Pancreas (tissue), 10 donors: ENCODE data around the gene TMEM107. TPM values are rescaled to one million over a fixed set of nuclear protein-coding genes. Genes with fewer than 3 reads are reported as not detected.
A peak's percentile ranks its signal among the peaks of the same experiment; 100 is the strongest.

Source experiments
- ATAC-seq, 4 donors: fragments of 200-7000 bp; cut with Tn5 transposase; one replicate each; pipeline versions ENCODE4 v1.8.0 to v1.9.1; 2020; ENCODE audit warnings: mild to moderate bottlenecking in 4 of 4, moderate library complexity in 4 of 4
- DNase-seq, 6 donors: peaks; one replicate each; pipeline ENCODE4 v3.0.0-alpha.2; 2020
- FAIRE-seq: peaks from 2 replicates; lab custom pipeline; 2012; peaks lifted over from hg19 to GRCh38; lab: Jason Lieb, UNC
- H3K27ac ChIP-seq, 4 donors: fragments of 200-600 bp; sonication (generic); 1 replicate in 3 of 4; 2 replicates in 1 of 4; pipeline versions ENCODE4 v1.5.0 to v1.8.0; 2020
- H3K27me3 ChIP-seq, 4 donors: fragments of 200-600 bp; one replicate each; pipeline ENCODE4 v1.8.0; 2021
- H3K36me3 ChIP-seq, 3 donors: fragments of 200-600 bp; sonication (generic) in 1 of 3; one replicate each; pipeline versions ENCODE4 v1.5.0 to v1.8.0; 2020 to 2021
- H3K4me1 ChIP-seq, 3 donors: fragments of 200-600 bp; one replicate each; pipeline ENCODE4 v1.8.0; 2021
- H3K4me3 ChIP-seq, 4 donors: fragments of 200-600 bp; sonication (generic) in 2 of 4; one replicate each; pipeline versions ENCODE4 v1.5.0 to v1.8.0; 2020 to 2021
- H3K9me3 ChIP-seq, 4 donors: fragments of 200-600 bp; one replicate each; pipeline ENCODE4 v1.8.0; 2021
- CTCF ChIP-seq, 4 donors: fragments of 200-600 bp; sonication (generic) in 3 of 4; IDR thresholded peaks; one replicate each; pipeline versions ENCODE4 v1.5.0 to v1.8.0; 2021; ENCODE audit warnings: antibody characterized with exemption in 4 of 4
- WGBS, 2 donors: extraction: QIAGEN DNeasy Blood & Tissue Kit; methylation state at CpG; one replicate each; pipeline ENCODE4 v1.1.7; 2013; 5-methylcytosine and 5-hydroxymethylcytosine counted together
- intact Hi-C, 3 donors: fragments of 100-400 bp; cut with DNase I; formaldehyde crosslinking; loops; one replicate each; pipeline versions ENCODE4 v1.11.1 to v1.14.2; 2022
- polyA plus RNA-seq, 2 donors: library from polyadenylated mRNA; stranded (reverse); fragments of 200-250 nt; gene quantifications; one replicate each; pipeline ENCODE4 v1.2.3, GENCODE V29; 2013
- total RNA-seq, 6 donors: library from RNA; stranded (reverse); fragmentation: NEBNext Ultra II Directional in 4 of 6; extraction: Animal tissue kit (Norgen Biotek cat#: 25700) in 4 of 6; gene quantifications; one replicate each; pipeline versions ENCODE4 v1.2.1 to v1.2.4, GENCODE V29; 2021 to 2023
- donor health status: healthy with polysubstance abuse.
- donor health status: DM: no; HTN: no; CAD: no; lungs with moderate emphysema.
- donor health status: DM: no; HTN: no; CAD: no.
- donor health status: control.
- donor health status: control.
- donor health status: Bipolar disorder and iron deficiency.
- donor health status: DM: yes; HTN: yes; CAD: no.
- donor health status: DM: no; HTN: no; CAD: no.
- donor health status: DM: no; HTN: no; CAD: no.
- donor health status: DM: yes; HTN: yes; CAD: no.

TMEM107 gene
- total and polyA plus RNA-seq, 8 donors, result 5.2 to 11.1 (median 6.3) TPM

DNA sequence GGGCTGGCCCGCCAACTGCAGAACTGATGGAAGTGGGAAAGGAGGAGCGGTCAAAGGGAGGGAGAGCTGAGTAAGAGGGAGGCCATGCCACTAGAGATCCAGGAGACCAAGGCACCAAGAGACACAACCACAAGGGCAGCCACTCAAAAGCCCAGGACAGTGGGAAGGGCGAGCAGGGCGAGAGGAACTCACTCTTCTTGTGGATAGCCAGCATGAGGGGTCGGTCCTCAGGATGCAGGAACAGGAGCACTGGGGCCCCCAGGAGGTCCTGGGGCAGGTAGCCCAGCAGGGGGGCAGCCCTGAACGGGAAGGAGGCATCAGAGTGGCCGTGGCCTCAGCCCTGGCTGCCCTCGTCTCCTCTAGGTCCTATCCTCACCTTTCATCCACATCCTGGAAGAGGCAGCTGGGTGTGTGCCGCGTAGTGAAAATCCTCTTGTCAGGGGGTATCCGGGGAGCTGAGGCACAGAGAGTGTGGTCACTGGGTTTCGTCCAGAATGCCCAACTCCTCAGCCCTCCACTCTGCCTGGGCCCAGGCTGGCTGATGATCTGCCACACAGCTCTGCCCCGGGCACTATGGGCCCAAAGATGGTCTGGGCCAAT is 28.3 kb downstream of the TMEM107 start:
- Histone ChIP-seq H3K27me3 (no peaks in the 10 kb centered on the region), H3K9me3 (no peaks in the 10 kb centered on the region), H3K4me3 (no peak overlapping the region), H3K4me1 (peaks cover 5 to 16% (median 6%) of the 10 kb centered on the region in 3 donors), H3K27ac (no peak overlapping the region), H3K36me3 (peaks cover 8 to 78% (median 69%) of the 10 kb centered on the region in 3 donors)
- TF ChIP-seq CTCF (IDR thresholded peaks at IDR 0.05), result no peak
- FAIRE-seq (no peak), DNase-seq (peak in 2 of 6 donors; percentile 39 to 62), ATAC-seq (no peak)
- intact Hi-C loops, result no loop called here
- 87 to 89% methylated on average over 13 of the region's 13 CpGs for WGBS, 2 donors

- intact Hi-C loops, result no loop called here
These were observed 28.9 kb downstream of the TMEM107 start for GRCh38 chr17:8147141-8147804.

GRCh38 chr17:8146381-8147140 is 29.6 kb downstream of the TMEM107 start:
- ATAC-seq (no peak), FAIRE-seq (no peak), DNase-seq (peak in 2 of 6 donors; percentile 31 to 54)
- Histone ChIP-seq H3K4me1 (peaks cover 0 to 11% (median 0%) of the 10 kb centered on the region in 3 donors), H3K27me3 (no peaks in the 10 kb centered on the region), H3K4me3 (no peak overlapping the region), H3K9me3 (no peaks in the 10 kb centered on the region), H3K36me3 (peaks cover 10 to 91% (median 82%) of the 10 kb centered on the region in 3 donors), H3K27ac (no peak overlapping the region)
- intact Hi-C loops, result no loop called here
- TF ChIP-seq CTCF (IDR thresholded peaks at IDR 0.05), result no peak
- WGBS, 2 donors, result 87 to 92% methylated on average over 14 of the region's 14 CpGs

More at GRCh38 chr17:8147141-8147804, 28.9 kb downstream of the TMEM107 start:
- FAIRE-seq, result no peak
- H3K36me3 ChIP-seq, result peaks cover 8 to 83% (median 75%) of the 10 kb centered on the region in 3 donors
- no peaks in the 10 kb centered on the region for H3K27me3 ChIP-seq
- H3K9me3 ChIP-seq, result no peaks in the 10 kb centered on the region
- no peak for ATAC-seq
- no peak overlapping the region for H3K27ac ChIP-seq
- DNase-seq, result peak in 2 of 6 donors; percentile 48 to 83
- WGBS, 2 donors, result 86 to 89% methylated on average over 22 to 26 of the region's 26 CpGs
- TF ChIP-seq CTCF (IDR thresholded peaks at IDR 0.05), result no peak
- peaks cover 0 to 11% (median 0%) of the 10 kb centered on the region in 3 donors for H3K4me1 ChIP-seq
- no peak overlapping the region for H3K4me3 ChIP-seq

- intact Hi-C loops, result no loop called here
- Histone ChIP-seq H3K4me1 (peaks cover 0 to 6% (median 0%) of the 10 kb centered on the region in 3 donors), H3K27ac (no peak overlapping the region), H3K36me3 (peaks cover 10 to 98% (median 90%) of the 10 kb centered on the region in 3 donors), H3K27me3 (no peaks in the 10 kb centered on the region), H3K4me3 (no peak overlapping the region), H3K9me3 (no peaks in the 10 kb centered on the region)
- TF ChIP-seq CTCF (IDR thresholded peaks at IDR 0.05), result no peak
- no peak for ATAC-seq
- FAIRE-seq, result no peak
- 95% methylated on average over 12 of the region's 12 CpGs for WGBS, 2 donors
- peak in 3 of 6 donors; percentile 24 to 63 (median 39) for DNase-seq
These were observed 30.4 kb downstream of the TMEM107 start for GRCh38 chr17:8145811-8146210.
